A673 (cell line): ENCODE measurements around the gene ROR1. TPM values are rescaled to one million over a fixed set of nuclear protein-coding genes. Genes with fewer than 3 reads are reported as not detected.

Experiments used
- BruUV-seq: library from RNA; stranded (reverse); fragments of 400-500 nt; replicated peaks from 2 replicates; lab custom pipeline; 2021; lab: Mats Ljungman, UMichigan
- CTCF ChIA-PET: fragments of 300-600 bp; sonication (Branson Sonifier 250); formaldehyde crosslinking; loops from one replicate; lab custom pipeline; 2022; ENCODE audit warnings: antibody characterized with exemption; lab: Charles Lee
- POLR2A ChIA-PET: fragments of 300-600 bp; sonication (Branson Sonifier 250); formaldehyde crosslinking; loops from one replicate; lab custom pipeline; 2022; ENCODE audit warnings: antibody characterized with exemption; ENCODE audit not compliant: low non-redundant PET; lab: Charles Lee
- DNase-seq: peaks from one replicate; pipeline ENCODE4 v3.0.0-alpha.2; 2015; ENCODE audit warnings: low spot score
- H3K27ac ChIP-seq: fragments of 200-600 bp; sonication (generic); 2 replicates; pipeline ENCODE4 v1.5.1; 2016; ENCODE audit warnings: mixed run types, low read depth, mild to moderate bottlenecking, mixed read lengths, antibody characterized with exemption, low read length; ENCODE audit not compliant: poor library complexity, severe bottlenecking
- H3K27me3 ChIP-seq: fragments of 200-600 bp; sonication (generic); replicated peaks from 2 replicates; pipeline ENCODE4 v1.6.1; 2017; ENCODE audit warnings: mixed run types, low read depth, mild to moderate bottlenecking, mixed read lengths, antibody characterized with exemption, low read length; ENCODE audit not compliant: insufficient read depth, poor library complexity
- H3K36me3 ChIP-seq: fragments of 200-600 bp; sonication (generic); 2 replicates; pipeline ENCODE4 v1.6.1; 2016; ENCODE audit warnings: mixed run types, mild to moderate bottlenecking, mixed read lengths, antibody characterized with exemption, low read length; ENCODE audit not compliant: insufficient read depth, poor library complexity, severe bottlenecking
- H3K4me1 ChIP-seq: fragments of 200-600 bp; sonication (generic); 2 replicates; pipeline ENCODE4 v1.6.1; 2017; ENCODE audit warnings: mixed run types, mild to moderate bottlenecking, mixed read lengths, antibody characterized with exemption, low read length; ENCODE audit not compliant: insufficient read depth, poor library complexity, severe bottlenecking
- H3K4me3 ChIP-seq: fragments of 200-600 bp; sonication (generic); 2 replicates; pipeline ENCODE4 v1.5.1; 2016; ENCODE audit warnings: low read depth, mixed run types, mild to moderate bottlenecking, mixed read lengths, low read length; ENCODE audit not compliant: poor library complexity, severe bottlenecking
- H3K9me3 ChIP-seq: fragments of 200-600 bp; sonication (generic); 2 replicates; pipeline ENCODE4 v1.6.1; 2016; ENCODE audit warnings: mixed run types, low read depth, mild to moderate bottlenecking, mixed read lengths, antibody characterized with exemption, low read length; ENCODE audit not compliant: poor library complexity, severe bottlenecking
- EZH2 ChIP-seq: fragments of 200-600 bp; sonication (generic); IDR thresholded peaks from 2 replicates; pipeline ENCODE4 v1.6.1; 2017; ENCODE audit warnings: borderline replicate concordance, low read depth, mild to moderate bottlenecking, mixed read lengths, antibody characterized with exemption, low read length; ENCODE audit not compliant: poor library complexity, severe bottlenecking
- intact Hi-C: fragments of 100-400 bp; cut with micrococcal nuclease; formaldehyde crosslinking; loops from one replicate; pipeline ENCODE4 v1.10.0; 2022; ENCODE audit not compliant: unreplicated experiment
- total RNA-seq: library from RNA; stranded (reverse); gene quantifications from 2 replicates; pipeline ENCODE4 v1.2.3, GENCODE V29; 2021
- TF ChIP-seq, protein P1 (sequence below): fragments of 300-800, 200-600 bp; sonication (generic); conservative IDR thresholded peaks from 2 replicates; pipeline ENCODE4 v1.5.1; 2017; ENCODE audit warnings: low read depth, mild to moderate bottlenecking, antibody characterized with exemption, low read length, moderate library complexity, mixed read lengths

ROR1 gene
- total RNA-seq, 1 experiment from 2014 or later: 7.4 TPM

GRCh38 chr1:64194168-64195080 is 420.6 kb downstream of the ROR1 start:
- CTCF ChIA-PET: no interaction called here
- H3K27ac ChIP-seq: no peak overlapping the region

GRCh38 chr1:64195081-64195395 is 421.2 kb downstream of the ROR1 start:
- CTCF ChIA-PET: no interaction called here
- Histone ChIP-seq H3K36me3 (no peaks in the 10 kb centered on the region), H3K4me1 (no peaks in the 10 kb centered on the region), H3K9me3 (no peaks in the 10 kb centered on the region), H3K27me3 (no peaks in the 10 kb centered on the region), H3K4me3 (no peak overlapping the region), H3K27ac (no peak overlapping the region)
- TF ChIP-seq, protein P1, sequence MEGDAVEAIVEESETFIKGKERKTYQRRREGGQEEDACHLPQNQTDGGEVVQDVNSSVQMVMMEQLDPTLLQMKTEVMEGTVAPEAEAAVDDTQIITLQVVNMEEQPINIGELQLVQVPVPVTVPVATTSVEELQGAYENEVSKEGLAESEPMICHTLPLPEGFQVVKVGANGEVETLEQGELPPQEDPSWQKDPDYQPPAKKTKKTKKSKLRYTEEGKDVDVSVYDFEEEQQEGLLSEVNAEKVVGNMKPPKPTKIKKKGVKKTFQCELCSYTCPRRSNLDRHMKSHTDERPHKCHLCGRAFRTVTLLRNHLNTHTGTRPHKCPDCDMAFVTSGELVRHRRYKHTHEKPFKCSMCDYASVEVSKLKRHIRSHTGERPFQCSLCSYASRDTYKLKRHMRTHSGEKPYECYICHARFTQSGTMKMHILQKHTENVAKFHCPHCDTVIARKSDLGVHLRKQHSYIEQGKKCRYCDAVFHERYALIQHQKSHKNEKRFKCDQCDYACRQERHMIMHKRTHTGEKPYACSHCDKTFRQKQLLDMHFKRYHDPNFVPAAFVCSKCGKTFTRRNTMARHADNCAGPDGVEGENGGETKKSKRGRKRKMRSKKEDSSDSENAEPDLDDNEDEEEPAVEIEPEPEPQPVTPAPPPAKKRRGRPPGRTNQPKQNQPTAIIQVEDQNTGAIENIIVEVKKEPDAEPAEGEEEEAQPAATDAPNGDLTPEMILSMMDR: no peak
- TF ChIP-seq EZH2: no peak
- intact Hi-C loops: no loop called here
- POLR2A ChIA-PET: no interaction called here
- no TSS peak for BruUV-seq
- DNase-seq: no peak

More at GRCh38 chr1:64194168-64195080, 420.6 kb downstream of the ROR1 start:
- Histone ChIP-seq H3K27me3 (no peaks in the 10 kb centered on the region), H3K36me3 (no peaks in the 10 kb centered on the region), H3K9me3 (no peaks in the 10 kb centered on the region), H3K4me1 (no peaks in the 10 kb centered on the region), H3K4me3 (no peak overlapping the region)
- DNase-seq: no peak
- TF ChIP-seq, protein P1: no peak
- no peak for TF ChIP-seq EZH2
- no TSS peak for BruUV-seq
- POLR2A ChIA-PET: no interaction called here
- intact Hi-C loops: no loop called here

- Histone ChIP-seq H3K27ac (no peak overlapping the region), H3K36me3 (no peaks in the 10 kb centered on the region), H3K9me3 (no peaks in the 10 kb centered on the region), H3K4me1 (no peaks in the 10 kb centered on the region), H3K4me3 (no peak overlapping the region), H3K27me3 (no peaks in the 10 kb centered on the region)
- CTCF ChIA-PET: no interaction called here
- POLR2A ChIA-PET: no interaction called here
- intact Hi-C loops: no loop called here
- no TSS peak for BruUV-seq
- TF ChIP-seq, protein P1: no peak
- TF ChIP-seq EZH2: no peak
- no peak for DNase-seq
Measured at GRCh38 chr1:64196074-64196870, 422.5 kb downstream of the ROR1 start.
